A172 (cell line): ENCODE data around the gene ADI1. TPM values are rescaled to one million over a fixed set of nuclear protein-coding genes. Genes with fewer than 3 reads are reported as not detected.

Experiments used
- DNase-seq: peaks from one replicate; pipeline ENCODE4 v3.0.0-alpha.2; 2015; ENCODE audit warnings: low spot score
- total RNA-seq: library from RNA; depleted of rRNA; stranded (reverse); fragments of >200 nt; shearing (Covaris generic); gene quantifications from 2 replicates; pipeline ENCODE4 v1.2.3, GENCODE V29; 2014

ADI1 gene
- total RNA-seq, 1 experiment from 2014 or later = 102 TPM

- no peak for DNase-seq
Measured at GRCh38 chr2:3481736-3482362, 37.5 kb downstream of the ADI1 start.

GRCh38 chr2:3481011-3481400, 38.3 kb downstream of the ADI1 start:
- no peak for DNase-seq

- no peak for DNase-seq
Measured at GRCh38 chr2:3480352-3481010, 38.9 kb downstream of the ADI1 start.

GRCh38 chr2:3479430-3480320, 39.7 kb downstream of the ADI1 start:
- no peak for DNase-seq

GRCh38 chr2:3478846-3479385, 40.4 kb downstream of the ADI1 start:
- no peak for DNase-seq

GRCh38 chr2:3476985-3477327, 42.4 kb downstream of the ADI1 start:
- no peak for DNase-seq

GRCh38 chr2:3476321-3476984, 42.9 kb downstream of the ADI1 start:
- no peak for DNase-seq

GRCh38 chr2:3475771-3476170, 43.6 kb downstream of the ADI1 start:
- DNase-seq = no peak

GRCh38 chr2:3472966-3473365, 46.4 kb downstream of the ADI1 start:
- no peak for DNase-seq

GRCh38 chr2:3472296-3472695, 47.0 kb downstream of the ADI1 start:
- DNase-seq = no peak

- DNase-seq = peak; percentile 31
Measured at GRCh38 chr2:3470856-3471737, 48.2 kb downstream of the ADI1 start.

- peak; percentile 91 for DNase-seq
Measured at GRCh38 chr2:3470166-3470651, 49.1 kb downstream of the ADI1 start.

GRCh38 chr2:3469486-3469885, 49.8 kb downstream of the ADI1 start:
- no peak for DNase-seq

GRCh38 chr2:3468296-3468988, 50.9 kb downstream of the ADI1 start:
- DNase-seq = no peak

- no peak for DNase-seq
Measured at GRCh38 chr2:3467654-3468053, 51.7 kb downstream of the ADI1 start.

GRCh38 chr2:3466966-3467365, 52.4 kb downstream of the ADI1 start:
- DNase-seq = no peak

- DNase-seq = no peak
Measured at GRCh38 chr2:3466482-3466863, 52.9 kb downstream of the ADI1 start.

GRCh38 chr2:3465844-3466481, 53.4 kb downstream of the ADI1 start:
- DNase-seq = peak; percentile 93

GRCh38 chr2:3465328-3465727, 54.0 kb downstream of the ADI1 start:
- DNase-seq = no peak
